Loucy (cell line): ENCODE data around the gene TBC1D1.

Source experiments
- H2AFZ ChIP-seq: fragments of 200-600 bp; sonication (generic); 2 replicates; pipeline ENCODE4 v1.6.0; 2016; ENCODE audit warnings: antibody characterized with exemption, mild to moderate bottlenecking, low read length, moderate library complexity
- H3F3A ChIP-seq: fragments of 200-600 bp; 2 replicates; pipeline ENCODE4 v1.6.0; 2016; ENCODE audit warnings: antibody characterized with exemption, low read depth, mild to moderate bottlenecking
- H3K27me3 ChIP-seq: fragments of 200-600 bp; sonication (generic); 2 replicates; pipeline ENCODE4 v1.6.1; 2014; ENCODE audit warnings: low read length, mild to moderate bottlenecking; ENCODE audit not compliant: insufficient read depth, poor library complexity, severe bottlenecking
- H3K36me3 ChIP-seq: fragments of 200-600 bp; sonication (generic); 2 replicates; pipeline ENCODE4 v1.6.1; 2016; ENCODE audit warnings: low read length; ENCODE audit not compliant: insufficient read depth
- H3K4me1 ChIP-seq: fragments of 200-600 bp; sonication (generic); 2 replicates; pipeline ENCODE4 v1.5.1; 2014; ENCODE audit warnings: low read length, mild to moderate bottlenecking; ENCODE audit not compliant: insufficient read depth, poor library complexity, severe bottlenecking
- H3K4me2 ChIP-seq: fragments of 200-600 bp; sonication (generic); 2 replicates; pipeline ENCODE4 v1.6.0; 2014; ENCODE audit warnings: antibody characterized with exemption, low read length, low read depth, mild to moderate bottlenecking; ENCODE audit not compliant: poor library complexity, severe bottlenecking
- H3K4me3 ChIP-seq: fragments of 200-600 bp; sonication (generic); 2 replicates; pipeline ENCODE4 v1.5.1; 2014; ENCODE audit warnings: low read length, mild to moderate bottlenecking, mixed read lengths; ENCODE audit not compliant: poor library complexity, severe bottlenecking
- H3K79me2 ChIP-seq: fragments of 200-600 bp; sonication (generic); 2 replicates; pipeline ENCODE4 v1.6.1; 2014; ENCODE audit warnings: low read length; ENCODE audit not compliant: insufficient read depth
- H3K9ac ChIP-seq: fragments of 200-600 bp; sonication (generic); 2 replicates; pipeline ENCODE4 v1.6.0; 2014; ENCODE audit warnings: mild to moderate bottlenecking, low read depth, low read length, moderate library complexity; ENCODE audit not compliant: poor library complexity, severe bottlenecking
- H3K9me2 ChIP-seq: fragments of 200-600 bp; sonication (generic); replicated peaks from 2 replicates; pipeline ENCODE4 v1.6.1; 2016; ENCODE audit warnings: low read depth, low read length, mixed read lengths
- H3K9me3 ChIP-seq: fragments of 200-600 bp; sonication (generic); 2 replicates; pipeline ENCODE4 v1.6.1; 2014; ENCODE audit warnings: mild to moderate bottlenecking, antibody characterized with exemption, low read length, low read depth; ENCODE audit not compliant: insufficient read depth
- H4K20me1 ChIP-seq: fragments of 200-600 bp; sonication (generic); 2 replicates; pipeline ENCODE4 v1.6.0; 2014; ENCODE audit warnings: antibody characterized with exemption, low read length, mild to moderate bottlenecking; ENCODE audit not compliant: insufficient read depth, poor library complexity, severe bottlenecking
- CTCF ChIP-seq: fragments of 200-600 bp; sonication (generic); conservative IDR thresholded peaks from 2 replicates; pipeline ENCODE4 v1.5.1; 2014; ENCODE audit warnings: mild to moderate bottlenecking, antibody characterized with exemption, low read length
- EZH2phosphoT487 ChIP-seq: fragments of 200-600 bp; IDR thresholded peaks from 2 replicates; pipeline ENCODE4 v1.6.1; 2018; ENCODE audit warnings: antibody characterized with exemption, mild to moderate bottlenecking, moderate library complexity, borderline replicate concordance

Gene TBC1D1

GRCh38 chr4:38046727-38047489 lies 156.0 kb downstream of the TBC1D1 start:
- no peaks in the 10 kb centered on the region for H3K79me2 ChIP-seq
- no peaks in the 10 kb centered on the region for H4K20me1 ChIP-seq
- H3F3A ChIP-seq = no peaks in the 10 kb centered on the region
- no peaks in the 10 kb centered on the region for H3K9me3 ChIP-seq
- no peaks in the 10 kb centered on the region for H3K27me3 ChIP-seq
- peak overlapping the region; percentile 10 for H3K9ac ChIP-seq
- H3K4me3 ChIP-seq = no peak overlapping the region
- peak overlapping the region; percentile 44 for H3K4me2 ChIP-seq
- peaks cover 37% of the 10 kb centered on the region; the same call in 1 of the 2 replicates for H3K36me3 ChIP-seq
- H3K4me1 ChIP-seq = peaks cover 13% of the 10 kb centered on the region
- no peaks in the 10 kb centered on the region for H3K9me2 ChIP-seq
- TF ChIP-seq EZH2phosphoT487 (no peak), CTCF (no peak)
- H2AFZ ChIP-seq = peak overlapping the region; percentile 55; the same call in 1 of the 2 replicates

- Histone ChIP-seq H3K9me2 (no peaks in the 10 kb centered on the region), H3F3A (no peaks in the 10 kb centered on the region), H3K79me2 (no peaks in the 10 kb centered on the region), H3K4me3 (no peak overlapping the region), H3K27me3 (no peaks in the 10 kb centered on the region), H3K9ac (no peak overlapping the region), H3K9me3 (no peaks in the 10 kb centered on the region), H4K20me1 (no peaks in the 10 kb centered on the region), H2AFZ (no peak overlapping the region), H3K4me1 (peaks cover 13% of the 10 kb centered on the region), H3K36me3 (peaks cover 27% of the 10 kb centered on the region; the same call in 1 of the 2 replicates), H3K4me2 (no peak overlapping the region)
- TF ChIP-seq CTCF (no peak), EZH2phosphoT487 (no peak)
Measured at GRCh38 chr4:38049545-38050170, 158.8 kb downstream of the TBC1D1 start.

GRCh38 chr4:38050560-38051350 lies 159.9 kb downstream of the TBC1D1 start:
- no peaks in the 10 kb centered on the region for H3K9me3 ChIP-seq
- peaks cover 30% of the 10 kb centered on the region; the same call in 1 of the 2 replicates for H3K36me3 ChIP-seq
- no peak overlapping the region for H3K4me2 ChIP-seq
- H3K79me2 ChIP-seq = no peaks in the 10 kb centered on the region
- no peak overlapping the region for H2AFZ ChIP-seq
- TF ChIP-seq CTCF = no peak
- no peak for TF ChIP-seq EZH2phosphoT487
- no peak overlapping the region for H3K4me3 ChIP-seq
- peaks cover 13% of the 10 kb centered on the region for H3K4me1 ChIP-seq
- no peaks in the 10 kb centered on the region for H3K9me2 ChIP-seq
- no peaks in the 10 kb centered on the region for H4K20me1 ChIP-seq
- no peak overlapping the region for H3K9ac ChIP-seq
- H3K27me3 ChIP-seq = no peaks in the 10 kb centered on the region
- no peaks in the 10 kb centered on the region for H3F3A ChIP-seq
